HCT116 (cell line): ENCODE data around the gene HMGCL. TPM values are rescaled to one million over a fixed set of nuclear protein-coding genes. Genes with fewer than 3 reads are reported as not detected.

Experiments used
- ATAC-seq: fragments of 200-7000 bp; cut with Tn5 transposase; 2 replicates; pipeline ENCODE4 v1.9.1; 2020; ENCODE audit warnings: mild to moderate bottlenecking, moderate library complexity
- BruUV-seq: library from RNA; stranded (reverse); fragments of 400-500 nt; replicated peaks from 2 replicates; lab custom pipeline; 2021; lab: Mats Ljungman, UMichigan
- CTCF ChIA-PET: fragments of 300-600 bp; sonication (Branson Sonifier 250); formaldehyde crosslinking; loops from one replicate; lab custom pipeline; 2021; ENCODE audit warnings: antibody characterized with exemption; lab: Charles Lee
- POLR2A ChIA-PET: fragments of 300-600, 350-600 bp; sonication (Branson Sonifier 250); formaldehyde crosslinking; loops from one replicate; lab custom pipeline; 2021; ENCODE audit warnings: antibody characterized with exemption; lab: Charles Lee
- RAD21 ChIA-PET, 2 experiments: fragments of 300-600 bp; sonication (Branson Sonifier 250); formaldehyde crosslinking; loops; one replicate each; lab custom pipeline; 2023; ENCODE audit warnings: low total read pairs in 2 of 2; ENCODE audit not compliant: uncharacterized antibody in 2 of 2, unreplicated experiment in 2 of 2, low non-redundant PET in 1 of 2; lab: Charles Lee
- DNase-seq: peaks from one replicate; pipeline ENCODE4 v3.0.0-alpha.2; 2010; ENCODE audit warnings: low read depth, low spot score
- H2AFZ ChIP-seq: fragments of 200-600 bp; shearing (Covaris generic), sonication (generic); 2 replicates; pipeline ENCODE4 v1.6.1; 2017; ENCODE audit warnings: low read depth, mixed run types, mixed read lengths, antibody characterized with exemption, low read length; ENCODE audit not compliant: poor library complexity, severe bottlenecking
- H3K27ac ChIP-seq: 2 replicates; pipeline ENCODE4 v1.5.1; 2012; ENCODE audit warnings: low read depth, low read length
- H3K27me3 ChIP-seq: fragments of 200-600 bp; sonication (generic); 2 replicates; pipeline ENCODE4 v1.6.1; 2016; ENCODE audit warnings: mixed run types, low read length, mixed read lengths; ENCODE audit not compliant: insufficient read depth
- H3K36me3 ChIP-seq, 2 experiments: fragments of 200-500 bp in 1 of 2; fragments of 200-600 bp in 1 of 2; sonication (Bioruptor generic) in 1 of 2; sonication (generic) in 1 of 2; 2 replicates each; pipeline versions ENCODE4 v1.5.1 to v1.6.1; 2014 to 2016; ENCODE audit warnings: low read length in 2 of 2, inconsistent platforms in 1 of 2, mixed read lengths in 1 of 2, mixed run types in 1 of 2; ENCODE audit not compliant: insufficient read depth in 2 of 2, control insufficient read depth in 1 of 2
- H3K4me1 ChIP-seq, 2 experiments: fragments of 200-600 bp in 1 of 2; sonication (generic) in 1 of 2; 2 replicates each; pipeline versions ENCODE4 v1.5.1 to v1.6.1; 2012 to 2017; ENCODE audit warnings: low read length in 2 of 2, inconsistent platforms in 1 of 2, mild to moderate bottlenecking in 1 of 2, mixed read lengths in 1 of 2, mixed run types in 1 of 2, moderate library complexity in 1 of 2; ENCODE audit not compliant: insufficient read depth in 2 of 2, control insufficient read depth in 1 of 2
- H3K4me2 ChIP-seq: fragments of 200-600 bp; sonication (generic); 2 replicates; pipeline ENCODE4 v1.6.1; 2017; ENCODE audit warnings: mixed run types, low read length, mixed read lengths
- H3K4me3 ChIP-seq, 2 experiments: fragments of 200-600 bp in 1 of 2; sonication (generic) in 1 of 2; replicated peaks in 1 of 2; 2 replicates each; pipeline ENCODE4 v1.5.1; 2011 to 2016; ENCODE audit warnings: low read length in 2 of 2, control low read depth in 1 of 2, low read depth in 1 of 2, mild to moderate bottlenecking in 1 of 2, mixed read lengths in 1 of 2, mixed run types in 1 of 2
- H3K79me2 ChIP-seq: fragments of 200-600 bp; sonication (generic); 2 replicates; pipeline ENCODE4 v1.6.1; 2017; ENCODE audit warnings: mild to moderate bottlenecking, mixed run types, low read length, moderate library complexity, mixed read lengths; ENCODE audit not compliant: insufficient read depth
- H3K9ac ChIP-seq: fragments of 200-600 bp; sonication (generic); 2 replicates; pipeline ENCODE4 v1.6.1; 2016; ENCODE audit warnings: low read length, mixed read lengths
- H3K9me2 ChIP-seq: fragments of 200-600 bp; sonication (generic), shearing (Covaris generic); 2 replicates; pipeline ENCODE4 v1.6.1; 2017; ENCODE audit warnings: mixed run types, mild to moderate bottlenecking, moderate library complexity; ENCODE audit not compliant: insufficient read depth
- H3K9me3 ChIP-seq, 2 experiments: fragments of 200-500 bp in 1 of 2; fragments of 200-600 bp in 1 of 2; sonication (Bioruptor generic) in 1 of 2; sonication (generic) in 1 of 2; 2 replicates each; pipeline ENCODE4 v1.6.1; 2014 to 2017; ENCODE audit warnings: low read length in 2 of 2, mixed read lengths in 2 of 2, inconsistent platforms in 1 of 2, low read depth in 1 of 2, mild to moderate bottlenecking in 1 of 2, mixed run types in 1 of 2, moderate library complexity in 1 of 2; ENCODE audit not compliant: control insufficient read depth in 1 of 2, insufficient read depth in 1 of 2
- H4K20me1 ChIP-seq: fragments of 200-600 bp; sonication (generic), shearing (Covaris generic); 2 replicates; pipeline ENCODE4 v1.6.1; 2017; ENCODE audit warnings: mixed run types, mild to moderate bottlenecking, moderate library complexity; ENCODE audit not compliant: insufficient read depth
- CBX3 ChIP-seq: IDR thresholded peaks from 2 replicates; pipeline ENCODE4 v1.6.1; 2012; ENCODE audit warnings: low read depth
- EGR1 ChIP-seq: IDR thresholded peaks from 2 replicates; pipeline ENCODE4 v1.6.1; 2012; ENCODE audit warnings: low read depth
- ELF1 ChIP-seq: IDR thresholded peaks from 2 replicates; pipeline ENCODE4 v1.6.1; 2012; ENCODE audit warnings: low read depth, borderline replicate concordance
- EZH2 ChIP-seq: fragments of 200-600 bp; sonication (generic); IDR thresholded peaks from 2 replicates; pipeline ENCODE4 v1.6.1; 2017; ENCODE audit warnings: antibody characterized with exemption, mixed run types
- FOSL1 ChIP-seq: IDR thresholded peaks from 2 replicates; pipeline ENCODE4 v1.6.1; 2012; ENCODE audit warnings: low read depth
- JUND ChIP-seq: IDR thresholded peaks from 2 replicates; pipeline ENCODE4 v1.6.1; 2012
- POLR2A ChIP-seq: IDR thresholded peaks from 2 replicates; pipeline ENCODE4 v1.7.0; 2011; ENCODE audit warnings: borderline replicate concordance; ENCODE audit not compliant: insufficient read depth, insufficient read length; ENCODE audit errors: extremely low read depth
- POLR2AphosphoS5 ChIP-seq: IDR thresholded peaks from 2 replicates; pipeline ENCODE4 v1.6.1; 2011; ENCODE audit warnings: mild to moderate bottlenecking, low read depth, low read length, moderate library complexity
- REST ChIP-seq: IDR thresholded peaks from 2 replicates; pipeline ENCODE4 v1.6.1; 2012; ENCODE audit warnings: low read depth
- SIN3A ChIP-seq: IDR thresholded peaks from 2 replicates; pipeline ENCODE4 v1.6.1; 2012; ENCODE audit warnings: low read depth
- SP1 ChIP-seq: IDR thresholded peaks from 2 replicates; pipeline ENCODE4 v1.6.1; 2012; ENCODE audit warnings: low read depth
- SRF ChIP-seq: IDR thresholded peaks from 2 replicates; pipeline ENCODE4 v1.6.1; 2012; ENCODE audit warnings: low read depth
- TCF7L2 ChIP-seq: IDR thresholded peaks from 2 replicates; pipeline ENCODE4 v1.7.0; 2011; ENCODE audit warnings: borderline replicate concordance, inconsistent platforms; ENCODE audit not compliant: insufficient read depth, insufficient read length; ENCODE audit errors: extremely low read depth
- YY1 ChIP-seq: IDR thresholded peaks from 2 replicates; pipeline ENCODE4 v1.6.1; 2011; ENCODE audit warnings: low read length, low read depth, moderate library complexity, mild to moderate bottlenecking; ENCODE audit not compliant: insufficient replicate concordance; ENCODE audit errors: extremely low read depth
- ZBTB33 ChIP-seq: IDR thresholded peaks from 2 replicates; pipeline ENCODE4 v1.6.1; 2011; ENCODE audit warnings: mild to moderate bottlenecking, low read length, moderate library complexity; ENCODE audit not compliant: insufficient replicate concordance; ENCODE audit errors: extremely low read depth
- ZFX ChIP-seq: fragments of 450-650 bp; IDR thresholded peaks from 2 replicates; pipeline ENCODE4 v1.6.1; 2017
- intact Hi-C: fragments of 100-400 bp; cut with micrococcal nuclease; formaldehyde crosslinking; loops from 2 replicates; pipeline ENCODE4 v1.10.0; 2022
- total RNA-seq: library from RNA; stranded (reverse); gene quantifications from one replicate; pipeline ENCODE4 v1.2.1, GENCODE V29; 2021; ENCODE audit not compliant: unreplicated experiment
- TF ChIP-seq, protein P1 (sequence below): IDR thresholded peaks from 2 replicates; pipeline ENCODE4 v1.6.1; 2012

Gene HMGCL
- total RNA-seq, 1 experiment from 2014 or later, result 36.2 TPM

- DNase-seq, result no peak
These were observed 56.5 kb downstream of the HMGCL start for GRCh38 chr1:23768733-23769132.

More at GRCh38 chr1:23768733-23769132, 56.5 kb downstream of the HMGCL start:
- RAD21 ChIA-PET, result no interaction called here
- Histone ChIP-seq H3K27ac (no peak overlapping the region), H3K9me3 (no peaks in the 10 kb centered on the region), H3K4me1 (0 out of 4 replicates have a peak, but pooled peaks cover 0 to 3% of the 10 kb centered on the region in 2 experiments), H3K4me2 (no peak overlapping the region), H4K20me1 (no peaks in the 10 kb centered on the region), H3K79me2 (no peaks in the 10 kb centered on the region; the same call in 1 of the 2 replicates), H3K27me3 (no peaks in the 10 kb centered on the region), H2AFZ (no peak overlapping the region), H3K36me3 (peaks cover 11 to 19% of the 10 kb centered on the region in 2 experiments; a peak in 2 of 4 replicates), H3K4me3 (no peak overlapping the region), H3K9ac (no peak overlapping the region), H3K9me2 (no peaks in the 10 kb centered on the region)
- CTCF ChIA-PET, result interaction anchor here (1.5 kb wide), 1 partner anchor 148 kb away, joined by 3 read pairs; no protein-coding TSS in a partner anchor
- intact Hi-C loops, result no loop called here
- BruUV-seq, result no TSS peak
- ATAC-seq, result no peak
- POLR2A ChIA-PET, result no interaction called here
- TF ChIP-seq EGR1, result no peak
- no peak for TF ChIP-seq ZBTB33
- TF ChIP-seq REST, result no peak
- TF ChIP-seq EZH2, result no peak
- TF ChIP-seq, protein P1, sequence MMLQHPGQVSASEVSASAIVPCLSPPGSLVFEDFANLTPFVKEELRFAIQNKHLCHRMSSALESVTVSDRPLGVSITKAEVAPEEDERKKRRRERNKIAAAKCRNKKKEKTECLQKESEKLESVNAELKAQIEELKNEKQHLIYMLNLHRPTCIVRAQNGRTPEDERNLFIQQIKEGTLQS, result no peak
- no peak for TF ChIP-seq POLR2A
- no peak for TF ChIP-seq ZFX
- no peak for TF ChIP-seq CBX3
- TF ChIP-seq FOSL1, result no peak
- no peak for TF ChIP-seq ELF1
- TF ChIP-seq SRF, result no peak
- no peak for TF ChIP-seq YY1
- TF ChIP-seq JUND, result no peak
- TF ChIP-seq SIN3A, result no peak
- no peak for TF ChIP-seq SP1
- no peak for TF ChIP-seq TCF7L2
- no peak for TF ChIP-seq POLR2AphosphoS5
